GM18951 (cell line): ENCODE data around the gene EXOC6B.
"Not testable (repeated sequence)": the region's sequence is repeated elsewhere in the genome, so short reads cannot be mapped to it uniquely, and the experiment has no call there.

ENCODE experiments used
- POLR2A ChIP-seq: IDR thresholded peaks from 4 replicates; pipeline ENCODE4 v1.6.1; 2011; ENCODE audit warnings: mild to moderate bottlenecking; ENCODE audit not compliant: insufficient read length, insufficient read depth; ENCODE audit errors: extremely low read depth
- in situ Hi-C: fragments of 300-500 bp; cut with MboI; formaldehyde crosslinking; loops from one replicate; pipeline ENCODE4 v1.12.0; 2022; ENCODE audit warnings: low sequenced_read_pairs, mixed read lengths, inconsistent platforms; ENCODE audit not compliant: unreplicated experiment

The EXOC6B gene

GRCh38 chr2:72526623-72527022 lies 299.2 kb downstream of the EXOC6B start:
- no peak for TF ChIP-seq POLR2A
- in situ Hi-C loops = no loop called here

DNA sequence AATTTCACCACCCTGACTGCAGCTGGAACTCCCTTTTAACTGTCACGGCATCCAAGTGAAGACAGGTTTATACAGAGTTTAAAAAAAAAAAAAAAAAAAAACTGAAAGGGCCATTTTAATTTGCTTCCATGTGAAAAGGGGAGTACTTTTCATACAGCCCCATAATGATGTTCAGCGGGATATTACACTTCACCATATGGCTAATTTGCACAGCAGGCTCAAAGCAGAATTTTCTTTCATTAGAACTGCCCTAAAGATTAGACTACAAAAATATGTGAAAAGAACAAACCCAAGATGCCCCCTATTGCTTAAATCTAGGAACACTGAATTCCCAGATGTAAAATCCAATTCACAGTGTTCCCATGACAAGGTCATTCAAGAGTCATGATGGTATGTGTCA lies 301.8 kb downstream of the EXOC6B start:
- in situ Hi-C loops = no loop called here
- no peak for TF ChIP-seq POLR2A

DNA sequence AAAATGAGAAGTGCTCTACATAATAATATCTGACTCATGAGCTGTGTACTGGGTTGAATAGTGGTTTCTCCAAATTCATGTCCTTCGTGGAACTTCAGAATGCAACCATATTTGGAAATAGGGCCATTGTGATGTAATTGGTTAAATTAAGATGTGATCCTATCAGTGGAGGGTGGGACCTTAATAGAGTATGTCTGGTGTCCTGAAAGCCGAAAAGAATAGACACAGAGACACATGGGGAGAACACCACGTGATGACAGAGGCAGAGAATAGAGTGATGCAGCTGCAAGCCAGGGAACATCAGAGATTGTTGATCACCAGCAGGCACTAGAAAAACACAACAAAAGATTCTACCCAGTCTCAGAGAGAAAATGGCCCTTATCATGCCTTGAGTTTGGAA lies 310.1 kb downstream of the EXOC6B start:
- in situ Hi-C loops = no loop called here
- TF ChIP-seq POLR2A = no peak

DNA sequence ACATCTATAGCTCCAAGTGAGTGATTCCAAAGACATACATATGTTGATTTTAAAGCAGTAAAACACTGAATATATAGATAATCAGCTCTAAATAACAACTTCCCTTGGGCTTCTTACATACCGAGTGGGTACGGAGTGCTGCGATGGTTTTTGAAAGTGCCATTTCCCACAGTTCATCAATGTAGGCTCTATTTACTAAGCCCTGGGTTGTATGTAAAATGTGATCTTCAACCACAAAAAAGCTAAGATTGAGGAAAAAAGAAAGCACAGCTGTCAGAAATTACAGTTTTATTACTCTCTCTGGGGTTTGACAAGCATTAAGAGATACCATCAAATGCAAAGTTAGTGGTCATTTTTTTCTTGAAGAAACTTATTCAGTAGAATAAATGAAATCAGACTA lies 312.8 kb downstream of the EXOC6B start:
- in situ Hi-C loops = no loop called here
- TF ChIP-seq POLR2A = no peak

GRCh38 chr2:72512376-72512775 lies 313.5 kb downstream of the EXOC6B start:
- TF ChIP-seq POLR2A = no peak
- in situ Hi-C loops = no loop called here

DNA sequence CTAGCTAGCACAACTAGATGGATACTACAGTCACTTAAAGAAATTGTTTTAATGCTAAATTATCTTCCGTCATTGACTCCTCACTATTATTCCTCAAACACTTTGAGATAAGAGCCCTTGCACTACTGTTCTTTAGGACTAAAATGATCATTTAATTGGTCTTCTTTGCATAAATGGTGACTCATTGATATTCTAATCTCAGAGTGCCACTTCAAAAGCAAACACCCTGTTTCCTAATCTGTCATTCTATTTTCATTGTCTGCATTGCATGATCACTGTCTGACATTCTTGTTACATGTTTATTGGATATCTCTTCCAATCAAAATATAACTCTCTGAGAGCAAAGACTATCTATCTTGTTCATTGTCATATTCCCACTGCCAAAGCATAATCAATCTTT lies 313.9 kb downstream of the EXOC6B start:
- in situ Hi-C loops = no loop called here
- no peak for TF ChIP-seq POLR2A

GRCh38 chr2:72497763-72498162 lies 328.1 kb downstream of the EXOC6B start:
- no peak for TF ChIP-seq POLR2A
- in situ Hi-C loops = no loop called here

GRCh38 chr2:72496479-72496878 lies 329.4 kb downstream of the EXOC6B start:
- in situ Hi-C loops = no loop called here
- TF ChIP-seq POLR2A = no peak

- no peak for TF ChIP-seq POLR2A
- in situ Hi-C loops = no loop called here
These were observed 331.4 kb downstream of the EXOC6B start for GRCh38 chr2:72494392-72494791.

DNA sequence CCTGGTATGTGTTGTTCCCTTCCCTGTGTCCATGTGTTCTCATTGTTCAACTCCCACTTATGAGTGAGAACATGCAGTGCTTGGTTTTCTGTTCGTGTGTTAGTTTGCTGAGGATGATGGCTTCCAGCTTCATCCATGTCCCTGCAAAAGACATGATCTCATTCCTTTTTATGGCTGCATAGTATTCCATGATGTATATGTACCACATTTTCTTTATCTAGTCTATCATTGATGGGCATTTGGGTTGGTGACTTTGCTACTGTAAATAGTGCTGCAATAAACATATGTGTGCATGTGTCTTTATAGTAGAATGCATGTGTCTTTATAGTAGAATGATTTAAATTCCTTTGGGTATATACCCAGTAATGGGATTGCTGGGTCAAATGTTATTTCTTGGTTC lies 341.2 kb downstream of the EXOC6B start:
- in situ Hi-C loops = not testable (repeated sequence)

DNA sequence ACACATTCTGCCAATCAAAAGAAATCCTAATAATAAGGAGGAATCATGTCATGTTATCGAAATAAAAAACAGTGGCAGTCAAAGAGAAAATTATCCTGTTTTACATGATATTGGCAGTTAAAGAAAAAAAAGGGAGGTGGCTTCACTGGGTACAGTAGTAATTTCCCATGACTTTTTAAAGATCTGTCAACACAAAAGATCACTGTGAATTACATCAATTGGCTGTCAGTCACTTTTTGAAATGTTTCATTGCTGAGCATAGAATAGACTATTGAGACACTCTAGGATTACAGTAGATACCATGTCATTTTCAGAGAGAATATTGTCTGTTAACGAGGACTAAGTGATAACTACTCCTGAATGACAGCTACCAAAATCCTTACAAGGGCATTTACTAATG lies 342.5 kb downstream of the EXOC6B start:
- no peak for TF ChIP-seq POLR2A
- in situ Hi-C loops = no loop called here

- TF ChIP-seq POLR2A = no peak
- in situ Hi-C loops = no loop called here
These were observed 350.6 kb downstream of the EXOC6B start for GRCh38 chr2:72475246-72475645.

DNA sequence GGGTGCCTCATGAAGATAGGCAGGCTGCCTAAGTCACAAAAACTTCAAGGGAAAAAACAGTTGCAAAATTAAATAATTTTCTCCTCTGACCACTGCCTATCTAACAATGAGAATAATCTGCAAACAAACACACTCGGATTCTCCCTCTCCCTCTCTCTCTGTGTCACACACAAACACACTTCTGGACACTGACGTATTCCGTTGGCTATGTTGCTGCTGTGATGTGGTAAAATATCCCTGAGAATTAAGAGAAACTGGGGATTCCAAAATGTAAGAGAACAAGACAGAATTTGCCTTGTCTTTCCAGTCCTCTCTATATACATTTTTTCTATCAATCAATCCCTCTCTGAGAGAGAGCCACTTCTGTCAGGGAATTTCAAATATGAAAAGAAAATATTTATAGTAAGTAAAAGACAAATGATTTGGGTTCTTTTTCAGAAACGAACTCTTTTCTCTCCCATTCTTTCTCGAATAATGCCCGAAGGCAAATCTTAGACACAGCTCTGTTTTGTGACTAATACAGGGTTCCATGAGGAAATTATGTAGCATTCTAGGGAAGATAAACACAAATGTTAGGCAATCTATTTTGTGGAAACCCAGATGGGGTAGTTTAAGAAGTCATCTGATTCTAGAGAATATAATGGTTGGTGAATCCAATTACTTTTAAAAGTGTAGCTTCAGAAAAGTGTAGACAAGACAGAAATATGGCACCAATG lies 367.9 kb downstream of the EXOC6B start:
- no peak for TF ChIP-seq POLR2A
- in situ Hi-C loops = no loop called here

DNA sequence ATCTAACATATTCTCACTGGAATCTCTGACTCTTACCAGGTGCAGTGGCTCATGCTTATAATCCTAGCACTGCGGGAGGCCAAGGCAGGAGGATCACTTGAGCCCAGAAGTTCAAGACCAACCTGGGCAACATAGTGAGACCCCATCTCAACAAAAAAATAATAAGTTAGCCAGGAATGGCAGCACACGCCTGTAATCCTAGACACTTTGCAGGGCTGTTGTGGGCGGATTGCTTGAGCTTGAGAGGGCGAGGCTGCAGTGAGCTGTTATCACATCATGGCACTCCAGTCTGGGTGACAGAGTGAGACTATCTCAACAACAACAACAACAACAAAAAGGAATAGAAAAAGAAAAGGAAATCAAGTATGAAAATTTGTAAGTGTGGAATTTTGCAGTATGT lies 371.6 kb downstream of the EXOC6B start:
- in situ Hi-C loops = no loop called here
- no peak for TF ChIP-seq POLR2A

DNA sequence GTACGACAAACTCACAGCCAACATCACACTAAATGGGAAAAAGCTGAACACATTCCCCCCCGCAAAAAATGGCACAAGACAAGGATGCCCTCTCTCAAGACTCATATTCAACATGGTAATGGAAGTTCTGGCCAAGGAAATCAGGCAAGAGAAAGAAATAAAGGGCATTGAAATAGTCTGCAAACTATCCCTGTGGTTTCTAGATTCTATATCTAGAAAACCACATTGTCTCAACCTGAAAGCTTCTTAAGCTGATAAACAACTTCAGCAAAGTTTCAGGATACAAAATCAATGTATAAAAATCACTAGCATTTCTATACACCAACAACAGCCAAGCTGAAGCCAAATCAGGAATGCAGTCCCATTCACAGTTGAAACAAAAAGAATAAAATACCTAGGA lies 383.6 kb downstream of the EXOC6B start:
- TF ChIP-seq POLR2A = no peak
- in situ Hi-C loops = no loop called here
